Nephron progenitor cell (in vitro differentiated cells): ENCODE data around the gene USP35.

ENCODE experiments used
- DNase-seq: peaks from one replicate; pipeline ENCODE4 v3.0.0; 2021
- H3K27ac Mint-ChIP-seq: 2 replicates; pipeline ENCODE4 v1.8.0; 2021; ENCODE audit warnings: mild to moderate bottlenecking, moderate library complexity, mixed read lengths
- H3K27me3 Mint-ChIP-seq: 2 replicates; pipeline ENCODE4 v1.8.0; 2021; ENCODE audit warnings: mild to moderate bottlenecking, low read depth, mixed read lengths; ENCODE audit not compliant: poor library complexity
- H3K36me3 Mint-ChIP-seq: 2 replicates; pipeline ENCODE4 v1.8.0; 2021; ENCODE audit warnings: low read depth, mixed read lengths
- H3K4me1 Mint-ChIP-seq: 2 replicates; pipeline ENCODE4 v1.8.0; 2021; ENCODE audit warnings: mixed read lengths
- H3K4me3 Mint-ChIP-seq: 2 replicates; pipeline ENCODE4 v1.8.0; 2021; ENCODE audit warnings: mild to moderate bottlenecking, moderate library complexity, mixed read lengths
- H3K9me3 Mint-ChIP-seq: 2 replicates; pipeline ENCODE4 v1.8.0; 2021; ENCODE audit warnings: mild to moderate bottlenecking, moderate library complexity, mixed read lengths
- CTCF ChIP-seq: fragments of 200-600 bp; sonication (generic); IDR thresholded peaks from 2 replicates; pipeline ENCODE4 v1.5.0; 2021; ENCODE audit warnings: antibody characterized with exemption

Gene USP35

GRCh38 chr11:78255919-78256318, 67.2 kb downstream of the USP35 start:
- Mint-ChIP-seq H3K4me1 (peaks cover 16% of the 10 kb centered on the region), H3K9me3 (no peaks in the 10 kb centered on the region), H3K4me3 (no peak overlapping the region), H3K27me3 (peaks cover under 1% of the 10 kb centered on the region), H3K36me3 (no peaks in the 10 kb centered on the region), H3K27ac (no peak overlapping the region)
- DNase-seq = no peak
- TF ChIP-seq CTCF = no peak

GRCh38 chr11:78256962-78257361, 68.2 kb downstream of the USP35 start:
- H3K4me3 Mint-ChIP-seq = no peak overlapping the region
- H3K36me3 Mint-ChIP-seq = no peaks in the 10 kb centered on the region
- no peak for TF ChIP-seq CTCF
- DNase-seq = no peak
- no peaks in the 10 kb centered on the region for H3K9me3 Mint-ChIP-seq
- H3K4me1 Mint-ChIP-seq = peaks cover 27% of the 10 kb centered on the region
- no peak overlapping the region for H3K27ac Mint-ChIP-seq
- peaks cover 4% of the 10 kb centered on the region for H3K27me3 Mint-ChIP-seq

GRCh38 chr11:78257654-78258053, 68.9 kb downstream of the USP35 start:
- no peak overlapping the region for H3K4me3 Mint-ChIP-seq
- DNase-seq = no peak
- no peak overlapping the region for H3K27ac Mint-ChIP-seq
- H3K4me1 Mint-ChIP-seq = peaks cover 33% of the 10 kb centered on the region
- peaks cover 8% of the 10 kb centered on the region for H3K27me3 Mint-ChIP-seq
- no peak for TF ChIP-seq CTCF
- H3K36me3 Mint-ChIP-seq = no peaks in the 10 kb centered on the region
- H3K9me3 Mint-ChIP-seq = no peaks in the 10 kb centered on the region

GRCh38 chr11:78259777-78260487, 71.2 kb downstream of the USP35 start:
- no peak for DNase-seq
- no peaks in the 10 kb centered on the region for H3K36me3 Mint-ChIP-seq
- no peak for TF ChIP-seq CTCF
- H3K27me3 Mint-ChIP-seq = peaks cover 8% of the 10 kb centered on the region
- no peak overlapping the region for H3K4me3 Mint-ChIP-seq
- H3K27ac Mint-ChIP-seq = peak overlapping the region; percentile 88
- peaks cover 43% of the 10 kb centered on the region for H3K4me1 Mint-ChIP-seq
- no peaks in the 10 kb centered on the region for H3K9me3 Mint-ChIP-seq

GRCh38 chr11:78261367-78261766, 72.6 kb downstream of the USP35 start:
- Mint-ChIP-seq H3K9me3 (no peaks in the 10 kb centered on the region), H3K36me3 (no peaks in the 10 kb centered on the region), H3K27me3 (peaks cover 8% of the 10 kb centered on the region), H3K4me1 (peaks cover 54% of the 10 kb centered on the region), H3K4me3 (peak overlapping the region; percentile 41), H3K27ac (peak overlapping the region; percentile 86)
- TF ChIP-seq CTCF = no peak
- DNase-seq = no peak

- Mint-ChIP-seq H3K36me3 (no peaks in the 10 kb centered on the region), H3K27me3 (peaks cover 8% of the 10 kb centered on the region), H3K4me3 (no peak overlapping the region), H3K4me1 (peaks cover 59% of the 10 kb centered on the region), H3K9me3 (no peaks in the 10 kb centered on the region), H3K27ac (peak overlapping the region; percentile 40)
- no peak for DNase-seq
- TF ChIP-seq CTCF = no peak
Observed at GRCh38 chr11:78261828-78262227, 73.1 kb downstream of the USP35 start.
